ENCODE results near the gene FOXP1. TPM values are rescaled to one million over a fixed set of nuclear protein-coding genes. Genes with fewer than 3 reads are reported as not detected.

FOXP1 gene
- total and polyA plus RNA-seq, 2 of the 8 experiments (the other 6 are each of a cell fraction or from before 2014, with no cell fraction given), result 13.9 to 25.4 TPM

- TF ChIP-seq ATF2 (IDR thresholded peaks at IDR 0.05; ENCODE audit: low read length) (no peak), CBX8 (IDR thresholded peaks at IDR 0.05; ENCODE audit: borderline replicate concordance, low read depth, low read length) (no peak), JUND (IDR thresholded peaks at IDR 0.05; ENCODE audit: low read length) (no peak), RXRA (IDR thresholded peaks at IDR 0.05; ENCODE audit: insufficient read depth, low read depth, low read length) (no peak)
These were observed 206.6 kb downstream of the FOXP1 start (continued) for GRCh38 chr3:71376911-71377310.

All from H1 (cell line).